Heart left ventricle (tissue), 16 donors: ENCODE measurements around the gene TMEM247. TPM values are rescaled to one million over a fixed set of nuclear protein-coding genes. Genes with fewer than 3 reads are reported as not detected.
"Not testable (repeated sequence)": the region's sequence is repeated elsewhere in the genome, so short reads cannot be mapped to it uniquely, and the experiment has no call there.

Source experiments
- ATAC-seq, 4 donors: fragments of 200-7000 bp; cut with Tn5 transposase; one replicate each; pipeline ENCODE4 v1.9.1; 2020 to 2022; ENCODE audit warnings: moderate library complexity in 4 of 4, mild to moderate bottlenecking in 3 of 4, moderate number of reproducible peaks in 1 of 4
- DNase-seq, 5 donors: peaks; one replicate each; pipeline ENCODE4 v3.0.0-alpha.2; 2020
- H3K27ac ChIP-seq, 12 donors: fragments of 200-600 bp; sonication (generic) in 4 of 12; one replicate each; pipeline versions ENCODE4 v1.5.0 to v1.8.0; 2016 to 2022; ENCODE audit warnings: mild to moderate bottlenecking in 2 of 12
- H3K27me3 ChIP-seq, 9 donors: fragments of 200-600 bp; sonication (generic) in 2 of 9; one replicate each; pipeline versions ENCODE4 v1.5.1 to v1.8.0; 2016 to 2022; ENCODE audit warnings: mild to moderate bottlenecking in 3 of 9
- H3K36me3 ChIP-seq, 9 donors: fragments of 200-600 bp; sonication (generic) in 2 of 9; one replicate each; pipeline versions ENCODE4 v1.5.0 to v1.8.0; 2018 to 2022; ENCODE audit warnings: mild to moderate bottlenecking in 2 of 9
- H3K4me1 ChIP-seq, 12 donors: fragments of 200-600 bp; sonication (generic) in 4 of 12; one replicate each; pipeline versions ENCODE4 v1.5.0 to v1.8.0; 2016 to 2022; ENCODE audit warnings: mild to moderate bottlenecking in 3 of 12
- H3K4me3 ChIP-seq, 12 donors: fragments of 200-600 bp; sonication (generic) in 4 of 12; one replicate each; pipeline versions ENCODE4 v1.5.0 to v1.8.0; 2017 to 2022; ENCODE audit warnings: mild to moderate bottlenecking in 9 of 12, moderate library complexity in 4 of 12
- H3K9me3 ChIP-seq, 12 donors: fragments of 200-600 bp; sonication (generic) in 4 of 12; one replicate each; pipeline versions ENCODE4 v1.5.0 to v1.8.0; 2016 to 2022; ENCODE audit warnings: mild to moderate bottlenecking in 1 of 12
- POLR2A ChIP-seq, 2 donors: fragments of 450-650 bp; IDR thresholded peaks; one replicate each; pipeline ENCODE4 v1.6.1; 2017; ENCODE audit warnings: antibody characterized with exemption in 2 of 2, mild to moderate bottlenecking in 2 of 2, moderate library complexity in 2 of 2
- WGBS, 4 donors: extraction: QIAGEN DNeasy Blood & Tissue Kit in 2 of 4; methylation state at CpG; one replicate each; pipeline versions ENCODE4 v1.1.5 to v1.1.7; 2013 to 2018; 5-methylcytosine and 5-hydroxymethylcytosine counted together
- intact Hi-C, 10 donors: fragments of 100-400 bp; cut with DNase I; formaldehyde crosslinking; loops; one replicate each; pipeline versions ENCODE4 v1.11.1 to v1.14.2; 2022
- polyA plus RNA-seq, 2 donors: library from polyadenylated mRNA; stranded (reverse); fragments of 200-250 nt; gene quantifications; one replicate each; pipeline ENCODE4 v1.2.3, GENCODE V29; 2013
- total RNA-seq, 9 donors: library from RNA; depleted of rRNA in 2 of 9; stranded (reverse); fragments of >200 nt in 2 of 9; fragmentation: NEBNext Ultra II Directional in 3 of 9; extraction: Animal tissue kit (Norgen Biotek cat#: 25700) in 3 of 9; gene quantifications; one replicate each; pipeline versions ENCODE4 v1.1.0 to v1.2.4, GENCODE V29; 2016 to 2023
- TF ChIP-seq, protein P1 (sequence below), 12 donors: fragments of 200-600 bp; sonication (generic) in 4 of 12; IDR thresholded peaks; one replicate each; pipeline versions ENCODE4 v1.5.0 to v1.8.0; 2018 to 2022; ENCODE audit warnings: antibody characterized with exemption in 12 of 12, mild to moderate bottlenecking in 5 of 12
- donor health status: ischemic (EF 13 %, LVEDD 7.1; RV severe dilation, severe dysfunction).
- donor health status: healthy with polysubstance abuse.
- donor health status: DM: no; HTN: yes; CAD: no.
- donor health status: DM: no; HTN: no; CAD: no.
- donor health status: ischemic (EF 25% LVEDD 6.9; RV normal size, moderate dysfunction).
- donor health status: ischemic (EF 25% LVEDD 5.7; RV mildly dilated, moderate dysfunction).
- donor health status: healthy.
- donor health status: DM: yes; HTN: yes; CAD: no.
- donor health status: ischemic (EF 35%, LVEDD 5.7; RV mildly dilated, moderate dysfunction).
- donor health status: nonischemic (EF 11% LVEDD 7.7; RV severe dilation, severe dysfunction).
- donor health status: DM: yes; HTN: yes; CAD: no.
- donor health status: PGD.
- donor health status: ischemic (EF 29% LVEDD 5.4; RV normal size, mild dysfunction).
- donor health status: nonischemic (EF 23%, LVEDD 6.1; RV moderate dilation, normal function).

Gene TMEM247
- total and polyA plus RNA-seq, 11 donors: not detected

DNA sequence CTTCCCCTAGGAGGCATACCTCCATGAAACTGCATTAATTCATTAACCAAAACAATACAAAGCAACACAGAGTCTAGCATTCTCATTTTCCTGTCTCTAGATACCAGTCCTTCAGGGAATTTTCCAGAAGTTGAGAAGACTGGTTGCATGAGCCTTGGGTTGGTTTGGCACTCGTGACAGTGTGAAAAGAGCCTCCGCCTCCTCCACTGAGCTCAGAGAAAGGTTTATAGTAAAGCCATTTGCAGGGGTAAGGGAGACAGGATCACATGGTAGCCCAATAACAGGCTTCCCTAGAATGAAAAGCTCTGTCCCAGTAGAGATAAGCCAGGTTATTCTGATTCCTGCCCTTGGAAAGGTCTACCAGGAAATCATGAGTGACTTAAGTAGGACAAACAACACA is 9.7 kb upstream of the TMEM247 start:
- Histone ChIP-seq H3K4me3 (no peak overlapping the region), H3K27me3 (no peaks in the 10 kb centered on the region), H3K4me1 (peaks cover 0 to 12% (median 0%) of the 10 kb centered on the region in 12 donors), H3K9me3 (no peaks in the 10 kb centered on the region), H3K27ac (peak overlapping the region in 1 of 12 donors; percentile 73), H3K36me3 (no peaks in the 10 kb centered on the region)
- 77 to 89% (median 82%) methylated on average over 2 of the region's 2 CpGs for WGBS, 4 donors
- ATAC-seq: no peak
- no peak for TF ChIP-seq POLR2A (IDR thresholded peaks at IDR 0.05)
- TF ChIP-seq, protein P1, sequence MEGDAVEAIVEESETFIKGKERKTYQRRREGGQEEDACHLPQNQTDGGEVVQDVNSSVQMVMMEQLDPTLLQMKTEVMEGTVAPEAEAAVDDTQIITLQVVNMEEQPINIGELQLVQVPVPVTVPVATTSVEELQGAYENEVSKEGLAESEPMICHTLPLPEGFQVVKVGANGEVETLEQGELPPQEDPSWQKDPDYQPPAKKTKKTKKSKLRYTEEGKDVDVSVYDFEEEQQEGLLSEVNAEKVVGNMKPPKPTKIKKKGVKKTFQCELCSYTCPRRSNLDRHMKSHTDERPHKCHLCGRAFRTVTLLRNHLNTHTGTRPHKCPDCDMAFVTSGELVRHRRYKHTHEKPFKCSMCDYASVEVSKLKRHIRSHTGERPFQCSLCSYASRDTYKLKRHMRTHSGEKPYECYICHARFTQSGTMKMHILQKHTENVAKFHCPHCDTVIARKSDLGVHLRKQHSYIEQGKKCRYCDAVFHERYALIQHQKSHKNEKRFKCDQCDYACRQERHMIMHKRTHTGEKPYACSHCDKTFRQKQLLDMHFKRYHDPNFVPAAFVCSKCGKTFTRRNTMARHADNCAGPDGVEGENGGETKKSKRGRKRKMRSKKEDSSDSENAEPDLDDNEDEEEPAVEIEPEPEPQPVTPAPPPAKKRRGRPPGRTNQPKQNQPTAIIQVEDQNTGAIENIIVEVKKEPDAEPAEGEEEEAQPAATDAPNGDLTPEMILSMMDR (IDR thresholded peaks at IDR 0.05): no peak
- DNase-seq: no peak
- intact Hi-C loops: loop anchor here in 2 of 10 donors (5.0 kb wide), 2 partner anchors 133 to 138 kb away; no protein-coding TSS in a partner anchor

DNA sequence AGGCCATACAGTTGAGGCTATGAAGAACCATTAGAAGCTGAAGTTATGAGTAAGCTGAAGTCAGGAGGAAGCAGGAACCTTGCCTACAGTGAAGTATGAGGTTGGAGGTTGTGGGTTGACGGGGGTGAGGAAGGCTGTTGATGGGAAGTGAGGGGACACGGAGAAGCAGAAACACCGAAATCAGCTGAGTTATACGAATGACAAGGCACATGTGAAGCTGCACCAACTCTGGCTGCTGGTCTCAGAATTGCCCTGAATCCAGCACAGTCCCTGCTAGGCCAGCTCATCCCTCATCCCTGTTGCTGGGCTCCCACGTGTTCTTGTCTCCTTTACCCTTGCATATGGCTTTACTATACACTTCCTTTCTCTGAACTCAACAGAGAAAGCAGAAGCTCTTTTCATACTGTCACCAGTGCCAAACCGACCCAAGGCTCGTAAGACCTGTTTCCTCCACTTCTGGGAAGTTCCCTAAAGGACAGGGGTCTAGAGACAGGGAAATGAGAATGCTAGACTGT is 9.2 kb upstream of the TMEM247 start:
- ATAC-seq (peak in 3 of 4 donors; percentile 51 to 74 (median 65)), DNase-seq (no peak)
- Histone ChIP-seq H3K36me3 (no peaks in the 10 kb centered on the region), H3K4me3 (no peak overlapping the region), H3K9me3 (no peaks in the 10 kb centered on the region), H3K27ac (peak overlapping the region in 1 of 12 donors; percentile 73), H3K4me1 (peaks cover 0 to 12% (median 0%) of the 10 kb centered on the region in 12 donors), H3K27me3 (no peaks in the 10 kb centered on the region)
- 75 to 89% (median 81%) methylated on average over 7 of the region's 7 CpGs for WGBS, 4 donors
- TF ChIP-seq POLR2A (IDR thresholded peaks at IDR 0.05): no peak
- TF ChIP-seq, protein P1 (IDR thresholded peaks at IDR 0.05): no peak
- intact Hi-C loops: no loop called here

DNA sequence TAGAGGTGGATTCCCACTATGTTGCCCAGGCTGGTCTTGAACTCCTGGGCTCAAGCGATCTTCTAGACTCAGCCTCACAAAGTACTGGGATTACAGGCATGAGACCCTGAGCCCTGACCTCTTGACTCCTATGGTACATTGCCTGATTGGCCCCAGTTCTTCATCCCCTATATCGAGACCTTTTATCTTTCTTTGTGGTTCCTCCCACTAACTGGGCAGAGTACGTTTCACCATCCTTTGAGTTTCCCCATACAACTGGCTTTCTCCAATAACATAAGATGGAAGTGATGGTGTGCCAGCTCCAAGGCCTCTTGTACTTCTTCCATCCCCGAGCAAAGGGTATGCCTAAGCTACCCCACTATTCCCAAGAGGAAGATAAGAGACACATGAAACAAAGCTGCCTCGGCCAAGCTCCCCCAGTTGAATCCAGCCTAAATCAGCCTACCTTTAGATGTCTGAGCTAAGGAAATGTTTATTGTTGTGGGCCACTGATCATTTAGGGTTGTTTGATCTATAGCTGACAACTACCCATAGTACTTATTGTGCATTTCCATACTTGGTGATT is 8.3 kb upstream of the TMEM247 start:
- intact Hi-C loops: no loop called here
- DNase-seq (no peak), ATAC-seq (no peak)
- H3K4me3 ChIP-seq: no peak overlapping the region
- no peaks in the 10 kb centered on the region for H3K9me3 ChIP-seq
- peak overlapping the region in 1 of 12 donors; percentile 73 for H3K27ac ChIP-seq
- no peaks in the 10 kb centered on the region for H3K36me3 ChIP-seq
- H3K27me3 ChIP-seq: no peaks in the 10 kb centered on the region
- 84 to 95% (median 93%) methylated on average over 5 of the region's 5 CpGs for WGBS, 4 donors
- H3K4me1 ChIP-seq: peaks cover 0 to 12% (median 0%) of the 10 kb centered on the region in 12 donors
- TF ChIP-seq, protein P1 (IDR thresholded peaks at IDR 0.05): no peak
- no peak for TF ChIP-seq POLR2A (IDR thresholded peaks at IDR 0.05)

DNA sequence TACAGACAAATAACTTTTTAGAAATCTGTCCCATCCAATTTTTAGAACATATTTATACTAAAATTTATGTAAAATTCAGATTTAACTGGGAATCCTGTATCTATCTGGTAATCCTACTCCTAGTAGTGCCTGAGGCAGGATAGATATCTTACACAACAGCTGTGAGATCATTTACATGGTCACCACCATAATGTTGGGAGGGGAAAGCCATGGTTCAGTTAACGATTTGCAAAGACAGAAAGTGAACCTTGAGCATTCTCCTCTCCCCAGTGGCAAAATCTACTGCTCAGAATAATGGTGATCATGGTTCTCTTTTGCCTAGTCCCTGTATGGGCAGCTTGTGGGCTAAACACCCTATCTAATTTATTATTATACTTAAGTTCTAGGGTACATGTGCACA is 7.7 kb upstream of the TMEM247 start:
- peaks cover 0 to 12% (median 0%) of the 10 kb centered on the region in 12 donors for H3K4me1 ChIP-seq
- ATAC-seq (no peak), DNase-seq (no peak)
- H3K27ac ChIP-seq: no peak overlapping the region
- H3K9me3 ChIP-seq: no peaks in the 10 kb centered on the region
- no peaks in the 10 kb centered on the region for H3K27me3 ChIP-seq
- no peaks in the 10 kb centered on the region for H3K36me3 ChIP-seq
- TF ChIP-seq, protein P1 (IDR thresholded peaks at IDR 0.05): no peak
- TF ChIP-seq POLR2A (IDR thresholded peaks at IDR 0.05): no peak
- 75 to 94% (median 83%) methylated on average over 1 of the region's 1 CpG for WGBS, 4 donors
- intact Hi-C loops: no loop called here
- no peak overlapping the region for H3K4me3 ChIP-seq

DNA sequence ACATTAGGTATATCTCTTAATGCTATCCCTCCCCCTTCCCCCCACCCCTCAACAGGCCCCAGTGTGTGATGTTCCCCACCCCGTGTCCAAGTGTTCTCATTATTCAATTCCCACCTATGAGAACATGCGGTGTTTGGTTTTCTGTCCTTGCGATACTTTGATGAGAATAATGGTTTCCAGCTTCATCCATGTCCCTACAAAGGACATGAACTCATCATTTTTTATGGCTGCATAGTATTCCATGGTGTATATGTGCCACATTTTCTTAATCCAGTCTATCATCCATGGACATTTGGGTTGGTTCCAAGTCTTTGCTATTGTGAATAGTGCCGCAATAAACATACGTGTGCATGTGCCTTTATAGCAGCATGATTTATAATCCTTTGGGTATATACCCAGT is 7.2 kb upstream of the TMEM247 start:
- H3K4me3 ChIP-seq, H3K9me3 ChIP-seq, H3K27me3 ChIP-seq, intact Hi-C loops, ATAC-seq, DNase-seq, H3K27ac ChIP-seq, H3K36me3 ChIP-seq: not testable (repeated sequence)
- H3K4me1 ChIP-seq: peaks cover 0 to 12% (median 0%) of the 10 kb centered on the region in 12 donors
- WGBS, 4 donors: 93 to 99% (median 96%) methylated on average over 4 to 5 of the region's 5 CpGs

DNA sequence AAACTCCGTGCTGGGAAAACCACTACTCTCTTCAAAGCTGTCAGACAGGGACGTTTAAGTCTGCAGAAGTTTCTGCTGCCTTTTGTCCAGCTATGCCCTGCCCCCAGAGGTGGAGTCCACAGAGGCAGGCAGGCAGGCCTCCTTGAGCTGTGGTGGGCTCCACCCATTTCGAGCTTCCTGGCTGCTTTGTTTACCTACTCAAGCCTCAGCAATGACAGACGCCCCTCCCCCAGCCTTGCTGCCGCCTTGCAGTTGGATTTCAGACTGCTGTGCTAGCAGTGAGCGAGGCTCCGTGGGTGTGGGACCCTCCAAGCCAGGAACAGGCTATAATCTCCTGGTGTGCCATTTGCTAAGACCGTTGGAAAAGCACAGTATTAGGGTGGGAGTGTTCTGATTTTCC is 1.9 kb upstream of the TMEM247 start:
- H3K27ac ChIP-seq, DNase-seq, H3K4me3 ChIP-seq, H3K36me3 ChIP-seq, ATAC-seq, H3K27me3 ChIP-seq, intact Hi-C loops, H3K9me3 ChIP-seq: not testable (repeated sequence)
- WGBS, 4 donors: 63 to 85% (median 75%) methylated on average over 4 to 8 of the region's 8 CpGs
- peaks cover 0 to 13% (median 0%) of the 10 kb centered on the region in 12 donors for H3K4me1 ChIP-seq
